ENCODE data around the gene FAM234B. TPM values are rescaled to one million over a fixed set of nuclear protein-coding genes. Genes with fewer than 3 reads are reported as not detected.

The FAM234B gene
- total RNA-seq, 1 experiment from 2014 or later, result 11.4 TPM

DNA sequence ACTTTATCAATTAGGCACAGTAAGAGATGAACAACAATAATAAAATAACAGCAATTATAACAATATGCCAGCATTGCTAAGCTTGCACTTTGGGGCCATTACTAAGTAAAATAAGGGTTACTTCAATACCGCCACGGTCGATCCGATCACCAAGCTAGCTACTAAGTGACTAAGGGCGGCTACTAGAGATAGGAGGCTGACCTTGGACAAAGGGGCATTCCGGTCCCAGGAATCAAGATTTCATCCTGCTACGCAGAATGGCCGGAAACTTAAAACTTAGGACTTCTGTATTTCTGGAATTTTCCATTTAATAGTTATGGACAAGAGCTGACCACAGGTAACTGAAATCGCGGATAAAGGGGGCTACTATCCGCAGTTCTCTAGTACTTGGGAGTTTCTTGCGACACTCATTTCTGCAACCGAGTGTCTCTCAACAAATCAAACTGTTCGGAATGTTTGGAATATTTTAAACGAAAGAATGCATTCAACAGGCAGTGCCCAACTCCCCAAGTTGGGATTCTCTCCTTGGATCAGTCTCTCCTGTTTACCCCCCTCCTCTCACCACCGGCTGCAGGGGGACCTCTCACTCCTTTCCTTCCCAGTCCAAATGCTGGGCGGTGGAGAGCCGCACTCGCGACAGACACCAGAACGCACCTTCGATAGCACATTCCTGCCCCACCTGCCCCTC is 44.8 kb upstream of the FAM234B start:
- H3K4me3 Mint-ChIP-seq (ENCODE audit: unreplicated experiment), result peak overlapping the region; percentile 88
- Histone ChIP-seq H3K27me3 (replicated peaks; ENCODE audit: control insufficient read depth, insufficient read depth, low read length) (no peaks in the 10 kb centered on the region), H3K4me1 (peaks cover 25% of the 10 kb centered on the region), H3K36me3 (ENCODE audit: control insufficient read depth, insufficient read depth, low read length) (no peaks in the 10 kb centered on the region), H3K9me3 (no peaks in the 10 kb centered on the region), H3K4me3 (ENCODE audit: low read depth, low read length) (peak overlapping the region; percentile 85)
- ChIA-PET CTCF (interaction anchor here (0.6 to 1.8 kb wide), 5 partner anchors 14 to 163 kb away, joined by 3 to 7 read pairs (median 3); no protein-coding TSS in a partner anchor), POLR2A (no interaction called here)
- peaks cover 25% of the 10 kb centered on the region for H3K4me1 Mint-ChIP-seq (ENCODE audit: low read depth, unreplicated experiment)
- TF ChIP-seq, protein P1, sequence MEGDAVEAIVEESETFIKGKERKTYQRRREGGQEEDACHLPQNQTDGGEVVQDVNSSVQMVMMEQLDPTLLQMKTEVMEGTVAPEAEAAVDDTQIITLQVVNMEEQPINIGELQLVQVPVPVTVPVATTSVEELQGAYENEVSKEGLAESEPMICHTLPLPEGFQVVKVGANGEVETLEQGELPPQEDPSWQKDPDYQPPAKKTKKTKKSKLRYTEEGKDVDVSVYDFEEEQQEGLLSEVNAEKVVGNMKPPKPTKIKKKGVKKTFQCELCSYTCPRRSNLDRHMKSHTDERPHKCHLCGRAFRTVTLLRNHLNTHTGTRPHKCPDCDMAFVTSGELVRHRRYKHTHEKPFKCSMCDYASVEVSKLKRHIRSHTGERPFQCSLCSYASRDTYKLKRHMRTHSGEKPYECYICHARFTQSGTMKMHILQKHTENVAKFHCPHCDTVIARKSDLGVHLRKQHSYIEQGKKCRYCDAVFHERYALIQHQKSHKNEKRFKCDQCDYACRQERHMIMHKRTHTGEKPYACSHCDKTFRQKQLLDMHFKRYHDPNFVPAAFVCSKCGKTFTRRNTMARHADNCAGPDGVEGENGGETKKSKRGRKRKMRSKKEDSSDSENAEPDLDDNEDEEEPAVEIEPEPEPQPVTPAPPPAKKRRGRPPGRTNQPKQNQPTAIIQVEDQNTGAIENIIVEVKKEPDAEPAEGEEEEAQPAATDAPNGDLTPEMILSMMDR (IDR thresholded peaks at IDR 0.05; ENCODE audit: insufficient read depth in 1 of 2, low read depth in 1 of 2, low read length in 1 of 2, severe bottlenecking in 1 of 2, unreplicated experiment in 1 of 2), result no peak
- H3K27ac Mint-ChIP-seq (ENCODE audit: unreplicated experiment), result peak overlapping the region; percentile 94
- no peaks in the 10 kb centered on the region for H3K27me3 Mint-ChIP-seq (ENCODE audit: insufficient read depth, unreplicated experiment)
- intact Hi-C loops (cut with micrococcal nuclease; ENCODE audit: unreplicated experiment), result loop anchor here (1.0 kb wide), 1 partner anchor 8 kb away; no protein-coding TSS in a partner anchor
- H3K9me3 Mint-ChIP-seq (ENCODE audit: unreplicated experiment), result no peaks in the 10 kb centered on the region
- TSS peak; percentile 45 for BruUV-seq (replicated peaks)
- DNase-seq, result peak in 1 of 2 experiments; percentile 31
- H3K36me3 Mint-ChIP-seq (ENCODE audit: insufficient read depth, unreplicated experiment), result no peaks in the 10 kb centered on the region

DNA sequence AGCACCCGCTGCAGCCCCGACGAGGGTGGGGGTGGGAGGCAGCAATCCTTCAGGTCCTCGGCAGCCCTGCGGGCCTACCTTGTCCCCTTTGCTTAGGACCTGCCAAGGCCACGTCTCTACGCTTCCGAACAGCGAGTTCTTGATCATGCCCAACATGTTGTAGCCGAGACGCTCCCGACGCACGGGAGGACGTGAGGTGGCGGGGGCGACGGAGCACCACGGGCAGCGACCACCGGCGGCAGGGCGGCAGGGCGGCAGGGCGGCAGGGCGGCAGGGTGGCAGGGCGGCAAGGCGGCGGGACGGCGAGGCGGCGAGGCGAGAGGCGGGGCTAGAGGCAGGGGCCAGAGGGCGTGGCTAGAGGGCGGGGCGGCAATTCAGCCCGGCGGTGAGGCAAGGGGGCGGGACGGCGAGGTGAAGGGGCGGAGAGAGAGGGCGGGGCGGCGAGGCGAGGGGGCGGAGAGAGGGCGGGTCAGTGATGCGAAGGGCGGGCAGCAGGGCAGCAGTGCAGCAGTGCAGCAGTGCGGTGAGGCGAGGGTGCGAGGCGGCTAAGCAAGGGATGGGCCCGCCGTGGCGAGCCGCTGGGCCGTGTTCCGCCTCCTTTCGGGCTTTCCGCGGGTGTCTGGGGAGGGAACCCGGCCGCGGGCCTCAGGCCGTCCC is 44.1 kb upstream of the FAM234B start, which contains the start of gene HEBP1:
HEBP1 (minus strand) TSS at position 307 of the 657 bp plus-strand sequence; CDS start at position 156, 151 bp downstream.
- no peaks in the 10 kb centered on the region for H3K9me3 ChIP-seq
- ChIA-PET CTCF (interaction anchor here (1.8 kb wide), 1 partner anchor 14 kb away, joined by 7 read pairs; no protein-coding TSS in a partner anchor), POLR2A (no interaction called here)
- peak; percentile 97 to 99 for DNase-seq
- peak within 1 kb of the TSS; percentile 94 for H3K27ac Mint-ChIP-seq (ENCODE audit: unreplicated experiment)
- no peaks in the 10 kb centered on the region for H3K9me3 Mint-ChIP-seq (ENCODE audit: unreplicated experiment)
- H3K36me3 Mint-ChIP-seq (ENCODE audit: insufficient read depth, unreplicated experiment), result no peaks in the 10 kb centered on the region
- TF ChIP-seq, protein P1 (IDR thresholded peaks at IDR 0.05; ENCODE audit: insufficient read depth in 1 of 2, low read depth in 1 of 2, low read length in 1 of 2, severe bottlenecking in 1 of 2, unreplicated experiment in 1 of 2), result no peak
- no peaks in the 10 kb centered on the region for H3K27me3 ChIP-seq (replicated peaks; ENCODE audit: control insufficient read depth, insufficient read depth, low read length)
- H3K4me1 Mint-ChIP-seq (ENCODE audit: low read depth, unreplicated experiment), result peaks cover 25% of the 10 kb centered on the region
- peak within 1 kb of the TSS; percentile 88 for H3K4me3 Mint-ChIP-seq (ENCODE audit: unreplicated experiment)
- no TSS peak for BruUV-seq (replicated peaks)
- peaks cover 25% of the 10 kb centered on the region for H3K4me1 ChIP-seq
- no peaks in the 10 kb centered on the region for H3K36me3 ChIP-seq (ENCODE audit: control insufficient read depth, insufficient read depth, low read length)
- no peaks in the 10 kb centered on the region for H3K27me3 Mint-ChIP-seq (ENCODE audit: insufficient read depth, unreplicated experiment)
- peak within 1 kb of the TSS; percentile 85 for H3K4me3 ChIP-seq (ENCODE audit: low read depth, low read length)
- intact Hi-C loops (cut with micrococcal nuclease; ENCODE audit: unreplicated experiment), result loop anchor here (1.0 to 2.0 kb wide), 2 partner anchors 9 to 45 kb away; partner anchors contain the start of gene FAM234B

DNA sequence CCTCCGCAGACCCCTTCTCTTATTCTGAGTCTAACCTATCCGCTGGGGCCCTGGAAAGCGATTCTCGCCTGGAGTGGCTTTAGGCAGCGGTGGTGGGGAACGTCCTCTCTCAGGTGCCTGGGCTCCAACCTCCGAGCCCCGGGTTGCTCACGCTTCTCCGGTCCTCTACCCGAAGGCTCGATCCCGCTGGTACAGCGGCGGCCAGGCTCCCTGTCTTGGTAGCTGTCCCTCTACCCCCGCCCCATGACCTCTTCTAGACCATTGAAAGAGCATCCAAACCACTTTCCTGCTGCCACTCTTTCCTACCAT is 43.6 kb upstream of the FAM234B start:
- Mint-ChIP-seq H3K4me3 (ENCODE audit: unreplicated experiment) (peak overlapping the region; percentile 88), H3K9me3 (ENCODE audit: unreplicated experiment) (no peaks in the 10 kb centered on the region), H3K36me3 (ENCODE audit: insufficient read depth, unreplicated experiment) (no peaks in the 10 kb centered on the region), H3K4me1 (ENCODE audit: low read depth, unreplicated experiment) (peaks cover 25% of the 10 kb centered on the region), H3K27me3 (ENCODE audit: insufficient read depth, unreplicated experiment) (no peaks in the 10 kb centered on the region), H3K27ac (ENCODE audit: unreplicated experiment) (peak overlapping the region; percentile 94)
- H3K27me3 ChIP-seq (replicated peaks; ENCODE audit: control insufficient read depth, insufficient read depth, low read length), result no peaks in the 10 kb centered on the region
- intact Hi-C loops (cut with micrococcal nuclease; ENCODE audit: unreplicated experiment), result loop anchor here (2.0 kb wide), 1 partner anchor 44 kb away; the partner anchor contains the start of gene FAM234B
- peaks cover 25% of the 10 kb centered on the region for H3K4me1 ChIP-seq
- DNase-seq, result peak in 1 of 2 experiments; percentile 73
- ChIA-PET CTCF (interaction anchor here (0.7 to 1.5 kb wide), 2 partner anchors 79 to 210 kb away, joined by 3 read pairs; no protein-coding TSS in a partner anchor), POLR2A (no interaction called here)
- peak overlapping the region; percentile 85 for H3K4me3 ChIP-seq (ENCODE audit: low read depth, low read length)
- TSS peak; percentile 76 for BruUV-seq (replicated peaks)
- no peaks in the 10 kb centered on the region for H3K9me3 ChIP-seq
- no peaks in the 10 kb centered on the region for H3K36me3 ChIP-seq (ENCODE audit: control insufficient read depth, insufficient read depth, low read length)
- TF ChIP-seq, protein P1 (IDR thresholded peaks at IDR 0.05; ENCODE audit: insufficient read depth in 1 of 2, low read depth in 1 of 2, low read length in 1 of 2, severe bottlenecking in 1 of 2, unreplicated experiment in 1 of 2), result no peak

Data from Caco-2 (cell line).